Iris pigment epithelial cell (primary cell): ENCODE results near the gene CYP20A1.
"Not testable (repeated sequence)": the region's sequence is repeated elsewhere in the genome, so short reads cannot be mapped to it uniquely, and the experiment has no call there.

Experiments
- DNase-seq: peaks from one replicate; pipeline ENCODE4 v3.0.0-alpha.2; 2011; ENCODE audit warnings: low read depth

Gene CYP20A1

DNA sequence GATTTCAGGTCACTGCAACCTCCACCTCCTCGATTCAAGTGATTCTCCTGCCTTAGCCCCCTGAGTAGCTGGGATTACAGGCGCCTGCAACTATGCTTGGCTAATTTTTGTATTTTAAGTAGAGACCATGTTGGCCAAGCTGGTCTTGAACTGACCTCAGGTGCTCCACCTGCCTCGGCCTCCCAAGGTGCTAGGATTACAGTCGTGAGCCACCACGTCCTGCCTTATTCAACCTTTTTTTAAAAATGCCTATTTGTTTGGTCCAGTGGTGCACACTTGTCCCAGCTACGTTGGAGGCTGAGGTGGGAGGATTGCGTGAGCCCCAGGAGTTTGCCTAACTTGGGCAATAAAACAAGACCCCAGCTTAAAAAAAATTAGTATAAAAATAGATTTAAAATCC lies 43.3 kb downstream of the CYP20A1 start:
- no peak for DNase-seq

- no peak for DNase-seq
Observed at GRCh38 chr2:203286532-203286931, 47.7 kb downstream of the CYP20A1 start.

GRCh38 chr2:203301667-203302066 lies 62.8 kb downstream of the CYP20A1 start:
- peak; percentile 27 for DNase-seq

- not testable (repeated sequence) for DNase-seq
Observed at GRCh38 chr2:203302586-203302985, 63.8 kb downstream of the CYP20A1 start.

DNA sequence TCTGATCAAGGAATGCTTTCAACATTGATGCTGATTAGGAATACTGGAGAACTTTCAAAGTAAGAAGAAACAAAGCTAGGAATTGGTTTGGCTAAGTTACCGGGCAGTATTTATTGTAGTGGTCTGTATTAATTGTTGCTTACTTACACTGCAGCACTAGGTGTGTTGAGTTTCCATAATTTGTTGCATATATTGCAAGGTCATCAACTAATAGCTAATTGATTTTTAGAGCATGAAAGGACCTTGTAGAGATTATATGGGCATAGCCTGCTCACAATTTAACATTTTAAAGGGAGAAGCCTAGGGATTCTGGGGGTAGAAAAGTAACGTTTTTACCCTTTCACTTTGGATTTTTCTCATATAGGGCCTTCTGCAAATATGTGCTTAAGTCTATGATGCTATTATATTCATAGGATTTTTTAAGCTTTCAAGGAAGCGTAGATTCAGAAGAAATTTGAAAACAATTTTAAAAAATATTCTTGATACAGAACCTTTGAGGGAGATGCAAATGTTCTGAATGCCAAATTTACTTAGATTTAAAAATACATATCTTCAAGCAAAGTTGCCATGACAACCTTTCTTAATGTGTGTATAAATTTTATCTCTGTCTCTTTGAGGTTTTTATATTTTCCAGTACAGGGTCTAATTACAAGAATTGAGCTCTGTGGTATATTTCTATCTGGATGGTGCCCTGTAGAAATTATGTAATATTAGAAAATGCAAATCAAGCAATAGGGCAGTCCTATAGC lies 72.0 kb downstream of the CYP20A1 start:
- DNase-seq, result no peak

DNA sequence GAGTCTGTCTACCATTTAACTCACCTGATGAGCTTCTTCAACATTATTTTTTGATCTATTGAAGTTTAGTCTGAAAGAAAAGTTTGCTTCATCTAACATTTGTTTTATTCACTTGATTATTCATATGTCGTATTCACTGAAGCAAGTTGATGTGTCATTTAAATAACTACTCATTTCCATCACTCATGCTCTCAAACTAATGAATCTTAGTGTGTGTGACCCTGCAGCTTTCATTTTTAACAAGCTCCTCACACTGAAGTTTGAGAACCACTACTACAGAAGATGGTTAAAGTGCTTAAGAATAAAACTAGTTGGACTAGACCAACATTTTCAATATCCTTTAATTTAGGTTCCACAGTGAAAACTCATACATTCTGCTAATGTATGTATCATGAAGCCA lies 87.5 kb downstream of the CYP20A1 start:
- no peak for DNase-seq

DNA sequence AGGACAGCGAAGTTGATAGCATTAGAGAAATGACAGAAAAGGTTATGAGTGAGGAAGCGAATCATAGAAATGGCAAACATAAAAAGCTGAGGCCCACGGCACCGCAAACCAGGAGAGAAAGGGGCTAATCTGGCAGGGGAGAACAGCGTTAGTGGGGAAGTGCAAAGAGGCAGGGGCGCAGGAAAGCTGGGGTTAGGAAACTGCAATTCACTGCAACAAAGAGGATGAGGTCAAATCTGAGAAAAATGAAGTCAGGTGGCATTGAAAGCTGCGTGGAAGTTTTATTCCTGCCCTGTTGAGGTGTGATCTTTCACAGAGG lies 88.7 kb downstream of the CYP20A1 start:
- no peak for DNase-seq

DNA sequence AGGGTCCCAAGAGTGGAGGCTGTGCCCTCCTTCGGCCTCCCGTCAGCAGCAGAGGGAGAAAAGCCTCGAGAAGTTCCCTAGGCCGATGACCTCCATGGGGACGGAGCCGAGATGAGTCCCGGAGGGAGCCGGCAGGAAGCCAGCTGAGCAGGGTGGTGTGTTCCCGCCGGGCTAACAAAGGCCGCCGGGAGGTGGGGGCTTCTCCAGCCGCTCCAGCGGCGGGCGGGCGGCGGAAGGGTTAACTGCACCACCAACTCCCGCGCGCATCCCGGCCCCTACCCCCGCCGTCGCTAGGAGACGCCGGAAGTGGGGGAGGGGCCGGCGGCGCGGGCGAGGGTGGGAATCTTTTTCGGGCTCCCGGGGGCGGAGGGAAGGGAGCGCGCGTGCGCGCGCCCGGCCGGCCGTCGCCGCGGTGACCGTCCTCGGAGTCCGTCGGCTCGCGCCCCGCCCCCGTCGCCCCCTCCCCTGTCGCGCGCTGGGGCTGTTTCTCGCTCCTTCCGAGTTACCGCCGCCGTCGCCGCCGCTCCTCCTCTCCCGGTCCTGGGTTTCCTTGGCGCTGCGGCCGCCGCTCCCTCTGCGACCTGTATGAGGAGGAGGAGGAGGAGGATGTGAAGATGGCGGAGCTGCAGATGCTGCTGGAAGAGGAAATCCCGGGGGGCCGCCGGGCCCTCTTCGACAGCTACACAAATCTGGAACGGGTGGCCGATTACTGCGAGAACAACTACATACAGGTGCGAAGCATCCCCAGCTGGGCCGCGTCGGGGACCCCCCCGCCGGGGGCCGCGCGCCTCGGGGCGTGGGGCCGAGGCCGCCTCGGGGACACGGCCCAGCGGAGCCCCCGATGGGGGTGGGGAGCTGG lies 89.3 kb downstream of the CYP20A1 start, which contains the start of gene ABI2:
TSS of gene ABI2 (plus strand) at position 494 of the 859 bp plus-strand sequence. CDS start at position 615, 121 bp downstream.
- DNase-seq, result peak; percentile 70

GRCh38 chr2:203328760-203329540 lies 90.1 kb downstream of the CYP20A1 start:
- peak; percentile 55 for DNase-seq

DNA sequence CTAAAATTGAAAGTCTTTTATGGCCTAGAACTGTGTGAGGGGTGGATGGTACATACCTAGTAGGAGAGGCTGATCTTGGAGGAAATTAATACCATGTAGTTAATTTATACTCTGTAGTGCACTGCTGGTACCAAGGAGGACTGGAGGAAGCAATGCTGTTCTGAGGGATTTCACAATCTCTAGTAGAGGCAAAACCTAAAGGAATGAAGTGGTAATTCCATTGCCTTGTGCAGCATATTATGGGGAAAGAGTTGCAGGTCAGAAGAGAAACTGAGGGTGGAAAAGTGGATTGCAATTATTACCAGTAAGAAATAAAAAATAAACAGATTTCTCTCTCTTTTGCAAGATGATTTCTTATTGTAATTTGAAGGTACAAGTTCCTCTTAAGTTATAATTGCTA lies 91.6 kb downstream of the CYP20A1 start:
- peak; percentile 85 for DNase-seq

- DNase-seq, result no peak
Observed at GRCh38 chr2:203338322-203338721, 99.5 kb downstream of the CYP20A1 start.

GRCh38 chr2:203340791-203341487 lies 102.1 kb downstream of the CYP20A1 start:
- peak; percentile 86 for DNase-seq

GRCh38 chr2:203341741-203342310 lies 103.0 kb downstream of the CYP20A1 start:
- DNase-seq, result peak; percentile 60

DNA sequence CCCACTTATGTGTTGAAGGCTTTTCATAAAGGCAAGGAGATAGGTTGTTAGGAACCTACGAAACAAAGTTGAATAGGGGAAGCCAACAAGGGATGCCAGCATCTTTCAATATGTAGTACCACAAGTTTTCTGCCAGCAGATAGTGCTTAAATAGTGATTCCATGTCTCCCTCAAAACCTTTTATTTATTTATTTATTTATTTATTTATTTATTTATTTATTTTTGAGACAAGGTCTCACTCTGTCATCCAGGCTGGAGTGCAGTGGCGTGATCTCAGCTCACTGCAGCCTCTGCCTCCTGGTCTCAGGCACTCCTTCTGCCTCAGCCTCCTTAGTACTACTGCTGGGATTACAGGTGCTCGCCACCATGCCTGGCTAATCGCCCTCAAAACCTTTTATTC lies 103.6 kb downstream of the CYP20A1 start:
- DNase-seq, result not testable (repeated sequence)

DNA sequence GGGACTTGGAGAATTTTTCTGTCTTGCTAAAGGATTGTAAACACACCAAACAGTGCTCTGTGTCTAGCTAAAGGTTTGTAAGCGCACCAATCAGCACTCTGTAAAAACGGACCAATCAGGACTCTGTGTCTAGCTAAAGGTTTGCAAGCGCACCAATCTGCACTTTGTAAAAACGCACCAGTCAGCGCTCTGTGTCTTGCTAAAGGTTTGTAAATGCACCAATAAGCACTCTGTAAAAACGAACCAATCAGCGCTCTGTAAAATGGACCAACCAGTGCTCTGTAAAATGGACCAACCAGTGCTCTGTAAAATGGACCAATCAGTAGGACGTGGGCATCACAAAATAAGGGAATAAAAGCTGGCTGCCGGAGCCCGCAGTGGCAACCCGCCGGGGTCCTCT lies 105.8 kb downstream of the CYP20A1 start:
- DNase-seq, result no peak

DNA sequence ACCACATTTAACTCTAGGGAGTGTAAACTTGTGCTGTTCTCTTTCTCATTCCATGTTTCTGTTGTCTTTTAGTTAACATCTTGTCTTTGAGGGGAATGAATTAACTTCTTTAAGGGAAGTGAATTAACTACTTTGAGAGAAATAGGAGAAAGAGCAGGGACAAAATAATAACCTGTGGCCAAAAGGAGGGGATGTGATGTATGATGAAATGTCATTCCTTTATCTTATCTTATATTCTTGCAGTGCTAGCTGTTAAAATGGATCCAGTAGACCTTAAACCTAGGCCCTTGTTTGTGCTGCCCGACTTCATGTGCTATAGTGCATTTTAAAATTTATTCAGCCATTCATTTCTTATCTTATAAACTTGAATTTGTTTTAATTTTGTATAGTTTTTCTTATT lies 107.8 kb downstream of the CYP20A1 start:
- no peak for DNase-seq

DNA sequence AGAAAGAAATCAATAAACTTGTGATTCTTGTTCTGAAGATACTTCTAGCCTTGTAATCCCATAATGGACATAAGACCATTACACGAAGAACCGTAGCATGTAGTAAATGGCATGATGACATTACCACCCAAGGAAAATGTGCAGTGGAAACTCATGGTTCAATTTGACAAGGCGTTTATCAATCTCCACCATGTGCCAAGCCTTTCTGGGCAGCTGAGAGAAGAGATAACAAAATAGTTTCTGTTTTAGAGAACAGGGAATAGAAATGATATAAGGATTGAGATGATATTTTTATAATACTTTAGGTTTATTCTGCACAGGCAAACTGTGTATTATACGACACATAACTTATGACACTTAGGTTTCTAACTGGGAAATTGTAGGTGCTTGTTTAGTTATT lies 108.6 kb downstream of the CYP20A1 start:
- no peak for DNase-seq

DNA sequence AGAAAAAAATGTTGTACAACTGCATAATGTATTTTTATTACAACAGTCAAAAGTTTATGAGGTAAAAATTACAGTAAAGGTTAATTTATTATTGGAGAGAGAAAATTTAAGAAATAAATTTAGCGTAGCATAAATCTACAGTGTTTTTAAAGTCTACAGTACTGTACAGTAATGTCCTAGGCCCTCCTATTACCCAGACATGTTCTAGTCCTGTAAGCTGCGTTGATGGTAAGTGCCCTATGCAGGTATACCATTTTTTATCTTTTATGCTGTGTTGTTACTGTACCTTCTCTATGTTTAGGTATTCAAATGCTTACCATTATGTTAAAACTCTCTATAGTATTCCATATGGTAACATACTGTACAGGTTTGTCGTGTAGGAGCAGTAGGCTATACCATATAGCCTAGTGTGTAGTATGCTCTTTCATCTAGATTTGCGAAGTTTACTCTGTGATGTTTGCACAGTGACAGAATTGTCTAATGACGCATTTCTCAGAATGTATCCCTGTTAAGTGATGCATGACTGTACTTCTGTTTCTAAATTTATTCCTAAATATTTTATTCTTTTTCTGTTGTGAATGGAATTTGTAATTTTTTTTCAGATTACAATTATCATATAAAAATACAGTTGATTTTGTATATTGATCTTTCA lies 113.9 kb downstream of the CYP20A1 start:
- no peak for DNase-seq

- DNase-seq, result no peak
Observed at GRCh38 chr2:203354966-203355365, 116.1 kb downstream of the CYP20A1 start.
